B cell (primary cell): Measurements from ENCODE around the gene GATA3. TPM values are rescaled to one million over a fixed set of nuclear protein-coding genes. Genes with fewer than 3 reads are reported as not detected.

Experiments used
- ATAC-seq: fragments of 200-7000 bp; cut with Tn5 transposase; one replicate; pipeline ENCODE4 v1.10.0; 2021; ENCODE audit warnings: low read depth, mild to moderate bottlenecking, moderate number of reproducible peaks, moderate library complexity
- CTCF ChIA-PET: fragments of 350-600 bp; sonication (Branson Sonifier 250); formaldehyde crosslinking; loops from one replicate; lab custom pipeline; 2021; ENCODE audit warnings: antibody characterized with exemption, inconsistent platforms; lab: Charles Lee
- POLR2A ChIA-PET: fragments of 350-600 bp; sonication (Branson Sonifier 250); formaldehyde crosslinking; loops from one replicate; lab custom pipeline; 2021; ENCODE audit warnings: antibody characterized with exemption; lab: Charles Lee
- DNase-seq: peaks from one replicate; pipeline ENCODE4 v3.0.0; 2013
- H2AFZ ChIP-seq: 2 replicates; pipeline ENCODE4 v1.6.1; 2012; ENCODE audit warnings: mild to moderate bottlenecking, low read depth, low read length; ENCODE audit not compliant: insufficient read depth, poor library complexity, severe bottlenecking
- H3K27ac ChIP-seq, 2 donors: 1 replicate in 1 of 2; 2 replicates in 1 of 2; pipeline ENCODE4 v1.5.1; 2012 to 2013; ENCODE audit warnings: low read length in 2 of 2, mild to moderate bottlenecking in 2 of 2, moderate library complexity in 1 of 2
- H3K27me3 ChIP-seq, 4 experiments: fragments of 200-600 bp in 1 of 4; sonication (generic) in 1 of 4; replicated peaks in 1 of 4; 1 replicate in 2 of 4; 2 replicates in 2 of 4; pipeline versions ENCODE4 v1.6.1 to v1.7.0; 2013 to 2016; ENCODE audit warnings: low read length in 3 of 4, mild to moderate bottlenecking in 2 of 4, mixed read lengths in 1 of 4, moderate library complexity in 1 of 4; ENCODE audit not compliant: insufficient read depth in 4 of 4, control insufficient read depth in 3 of 4; ENCODE audit errors: control extremely low read depth in 1 of 4
- H3K36me3 ChIP-seq, 2 experiments: replicated peaks in 1 of 2; 1 replicate in 1 of 2; 2 replicates in 1 of 2; pipeline versions ENCODE4 v1.6.1 to v1.7.1; 2013; ENCODE audit warnings: low read length in 1 of 2; ENCODE audit not compliant: insufficient read depth in 2 of 2, control insufficient read depth in 1 of 2; ENCODE audit errors: control extremely low read depth in 1 of 2, extremely low read depth in 1 of 2
- H3K4me1 ChIP-seq, 2 donors: fragments of 200-600 bp in 1 of 2; sonication (generic) in 1 of 2; 1 replicate in 1 of 2; 2 replicates in 1 of 2; pipeline versions ENCODE4 v1.5.1 to v1.6.1; 2013 to 2017; ENCODE audit warnings: low read length in 2 of 2; ENCODE audit not compliant: control insufficient read depth in 2 of 2, insufficient read depth in 2 of 2
- H3K4me2 ChIP-seq: replicated peaks from 2 replicates; pipeline ENCODE3; 2012; ENCODE audit warnings: mild to moderate bottlenecking, low read depth, low read length; ENCODE audit not compliant: poor library complexity, severe bottlenecking
- H3K4me3 ChIP-seq, 5 experiments: fragments of 200-600 bp in 1 of 5; sonication (generic) in 1 of 5; 1 replicate in 3 of 5; 2 replicates in 2 of 5; pipeline versions ENCODE4 v1.5.1 to v1.7.0; 2011 to 2016; ENCODE audit warnings: low read length in 4 of 5, mild to moderate bottlenecking in 4 of 5, low read depth in 2 of 5, control low read depth in 1 of 5, moderate library complexity in 1 of 5; ENCODE audit not compliant: insufficient read depth in 1 of 5; ENCODE audit errors: control extremely low read depth in 1 of 5, extremely low read depth in 1 of 5
- H3K79me2 ChIP-seq: fragments of 200-600 bp; sonication (generic); one replicate; pipeline ENCODE4 v1.6.0; 2016; ENCODE audit warnings: low read length; ENCODE audit not compliant: control insufficient read depth, insufficient read depth
- H3K9ac ChIP-seq: fragments of 200-600 bp; sonication (generic); 2 replicates; pipeline ENCODE4 v1.6.1; 2017; ENCODE audit warnings: mild to moderate bottlenecking, low read length, moderate library complexity
- H3K9me3 ChIP-seq, 3 donors: one replicate each; pipeline versions ENCODE4 v1.6.1 to v1.7.1; 2013; ENCODE audit warnings: low read length in 2 of 3; ENCODE audit not compliant: control insufficient read depth in 2 of 3, insufficient read depth in 1 of 3; ENCODE audit errors: control extremely low read depth in 1 of 3
- H4K20me1 ChIP-seq: 2 replicates; pipeline ENCODE4 v1.6.0; 2012; ENCODE audit warnings: mild to moderate bottlenecking, low read length; ENCODE audit not compliant: insufficient read depth, control insufficient read depth, poor library complexity, severe bottlenecking
- H3K27ac Mint-ChIP-seq: one replicate; pipeline ENCODE4 v1.8.0; 2021; ENCODE audit warnings: mixed read lengths
- H3K27me3 Mint-ChIP-seq: one replicate; pipeline ENCODE4 v1.8.0; 2021; ENCODE audit warnings: mixed read lengths
- H3K4me1 Mint-ChIP-seq: one replicate; pipeline ENCODE4 v1.8.0; 2021; ENCODE audit warnings: mixed read lengths
- H3K4me3 Mint-ChIP-seq: one replicate; pipeline ENCODE4 v1.8.0; 2021; ENCODE audit warnings: mixed read lengths
- H3K9me3 Mint-ChIP-seq: one replicate; pipeline ENCODE4 v1.8.0; 2022; ENCODE audit warnings: mixed read lengths; ENCODE audit not compliant: insufficient read depth
- EZH2 ChIP-seq: IDR thresholded peaks from 2 replicates; pipeline ENCODE4 v1.6.1; 2012; ENCODE audit warnings: borderline replicate concordance, low read depth, mild to moderate bottlenecking, moderate library complexity, low read length; ENCODE audit not compliant: insufficient read depth, poor library complexity, severe bottlenecking
- WGBS: methylation state at CpG from one replicate; pipeline ENCODE4 v1.1.5; 2013; ENCODE audit warnings: missing lambda C conversion rate; ENCODE audit not compliant: insufficient coverage; 5-methylcytosine and 5-hydroxymethylcytosine counted together
- intact Hi-C: fragments of 100-400 bp; cut with micrococcal nuclease; formaldehyde crosslinking; loops from one replicate; pipeline ENCODE4 v1.10.0; 2022
- polyA plus RNA-seq: library from polyadenylated mRNA; depleted of rRNA; stranded (reverse); fragments of >200 nt; gene quantifications from 2 replicates; pipeline ENCODE4 v1.2.3, GENCODE V29; 2012
- total RNA-seq, 2 donors: library from RNA; stranded (reverse); fragments of 120-200 nt in 1 of 2; gene quantifications; 1 replicate in 1 of 2; 2 replicates in 1 of 2; pipeline versions ENCODE4 v1.2.3 to v1.2.4, GENCODE V29; 2013 to 2022
- TF ChIP-seq, protein P1 (sequence below): fragments of 200-600 bp; IDR thresholded peaks from one replicate; pipeline ENCODE4 v1.8.0; 2022; ENCODE audit warnings: antibody characterized with exemption, mild to moderate bottlenecking

Gene GATA3
- total and polyA plus RNA-seq, 2 donors (not counting 1 experiment from before 2014, with no cell fraction given): 0.60 to 0.94 TPM

DNA sequence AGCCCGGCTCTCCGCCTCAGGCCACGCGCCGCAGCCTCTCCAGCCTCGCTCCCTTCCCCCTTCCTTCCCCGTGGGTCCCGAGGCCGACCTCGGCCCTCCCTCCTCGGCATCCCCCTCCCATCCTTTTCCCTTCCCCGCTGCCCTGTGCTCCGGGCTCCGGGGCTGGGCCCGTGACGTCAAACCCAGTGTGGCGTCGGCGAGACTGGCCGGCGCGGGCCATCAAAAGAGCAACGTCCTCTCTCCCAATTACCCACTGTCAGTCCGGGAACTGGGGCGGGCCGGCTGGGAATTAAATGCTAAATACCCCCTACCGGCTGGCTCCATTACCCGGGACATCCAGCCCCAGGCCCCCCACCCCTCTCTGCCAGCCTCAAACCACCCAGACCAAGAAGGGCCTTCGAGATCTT, 2.6 kb upstream of the GATA3 start:
- DNase-seq: no peak
- Histone ChIP-seq H2AFZ (no peak overlapping the region), H4K20me1 (no peaks in the 10 kb centered on the region), H3K4me2 (peak overlapping the region; percentile 84), H3K79me2 (no peaks in the 10 kb centered on the region), H3K27me3 (peaks cover 0 to 95% (median 58%) of the 10 kb centered on the region in 4 experiments), H3K27ac (no peak overlapping the region), H3K36me3 (no peaks in the 10 kb centered on the region), H3K4me3 (no peak overlapping the region), H3K4me1 (peaks cover 80 to 90% of the 10 kb centered on the region in 2 donors), H3K9ac (no peak overlapping the region), H3K9me3 (peaks cover 0 to 75% (median 0%) of the 10 kb centered on the region in 3 donors)
- Mint-ChIP-seq H3K4me3 (peak overlapping the region; percentile 65), H3K27ac (no peak overlapping the region), H3K9me3 (no peaks in the 10 kb centered on the region), H3K4me1 (peaks cover 44% of the 10 kb centered on the region), H3K27me3 (peaks cover 47% of the 10 kb centered on the region)
- CTCF ChIA-PET: no interaction called here
- no peak for ATAC-seq
- TF ChIP-seq, protein P1, sequence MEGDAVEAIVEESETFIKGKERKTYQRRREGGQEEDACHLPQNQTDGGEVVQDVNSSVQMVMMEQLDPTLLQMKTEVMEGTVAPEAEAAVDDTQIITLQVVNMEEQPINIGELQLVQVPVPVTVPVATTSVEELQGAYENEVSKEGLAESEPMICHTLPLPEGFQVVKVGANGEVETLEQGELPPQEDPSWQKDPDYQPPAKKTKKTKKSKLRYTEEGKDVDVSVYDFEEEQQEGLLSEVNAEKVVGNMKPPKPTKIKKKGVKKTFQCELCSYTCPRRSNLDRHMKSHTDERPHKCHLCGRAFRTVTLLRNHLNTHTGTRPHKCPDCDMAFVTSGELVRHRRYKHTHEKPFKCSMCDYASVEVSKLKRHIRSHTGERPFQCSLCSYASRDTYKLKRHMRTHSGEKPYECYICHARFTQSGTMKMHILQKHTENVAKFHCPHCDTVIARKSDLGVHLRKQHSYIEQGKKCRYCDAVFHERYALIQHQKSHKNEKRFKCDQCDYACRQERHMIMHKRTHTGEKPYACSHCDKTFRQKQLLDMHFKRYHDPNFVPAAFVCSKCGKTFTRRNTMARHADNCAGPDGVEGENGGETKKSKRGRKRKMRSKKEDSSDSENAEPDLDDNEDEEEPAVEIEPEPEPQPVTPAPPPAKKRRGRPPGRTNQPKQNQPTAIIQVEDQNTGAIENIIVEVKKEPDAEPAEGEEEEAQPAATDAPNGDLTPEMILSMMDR: no peak
- TF ChIP-seq EZH2: peak; percentile 66
- POLR2A ChIA-PET: no interaction called here
- intact Hi-C loops: loop anchor here (1.0 to 10.0 kb wide), 2 partner anchors 9 to 577 kb away; no protein-coding TSS in a partner anchor
- 2% methylated on average over 26 of the region's 29 CpGs for WGBS

- Histone ChIP-seq H2AFZ (no peak overlapping the region), H3K4me3 (no peak overlapping the region), H3K9ac (no peak overlapping the region), H3K4me2 (peak overlapping the region; percentile 84), H3K9me3 (peaks cover 0 to 71% (median 0%) of the 10 kb centered on the region in 3 donors), H3K27me3 (peaks cover 0 to 94% (median 56%) of the 10 kb centered on the region in 4 experiments), H3K4me1 (peaks cover 83 to 91% of the 10 kb centered on the region in 2 donors), H3K27ac (no peak overlapping the region), H3K36me3 (no peaks in the 10 kb centered on the region), H3K79me2 (no peaks in the 10 kb centered on the region), H4K20me1 (no peaks in the 10 kb centered on the region)
- WGBS: 20% methylated on average over 20 of the region's 32 CpGs
- peaks cover 47% of the 10 kb centered on the region for H3K27me3 Mint-ChIP-seq
- peak overlapping the region; percentile 65 for H3K4me3 Mint-ChIP-seq
- peaks cover 48% of the 10 kb centered on the region for H3K4me1 Mint-ChIP-seq
- POLR2A ChIA-PET: no interaction called here
- intact Hi-C loops: loop anchor here (1.0 to 10.0 kb wide), 2 partner anchors 9 to 578 kb away; no protein-coding TSS in a partner anchor
- H3K27ac Mint-ChIP-seq: peak overlapping the region; percentile 38
- DNase-seq: peak; percentile 54
- H3K9me3 Mint-ChIP-seq: no peaks in the 10 kb centered on the region
- CTCF ChIA-PET: interaction anchor here (0.6 kb wide), 1 partner anchor 249 kb away, joined by 3 read pairs; no protein-coding TSS in a partner anchor
- TF ChIP-seq, protein P1: no peak
- TF ChIP-seq EZH2: no peak
- no peak for ATAC-seq
Observed at GRCh38 chr10:8052341-8052955, 2.0 kb upstream of the GATA3 start.
